GM19395 (cell line): ENCODE data around the gene GPR108.

ENCODE experiments used
- ATAC-seq: cut with Tn5 transposase; IDR thresholded peaks from one replicate; pipeline ENCODE4 v1.9.1; 2021; ENCODE audit warnings: mild to moderate bottlenecking, moderate library complexity; ENCODE audit not compliant: unreplicated experiment

Gene GPR108

DNA sequence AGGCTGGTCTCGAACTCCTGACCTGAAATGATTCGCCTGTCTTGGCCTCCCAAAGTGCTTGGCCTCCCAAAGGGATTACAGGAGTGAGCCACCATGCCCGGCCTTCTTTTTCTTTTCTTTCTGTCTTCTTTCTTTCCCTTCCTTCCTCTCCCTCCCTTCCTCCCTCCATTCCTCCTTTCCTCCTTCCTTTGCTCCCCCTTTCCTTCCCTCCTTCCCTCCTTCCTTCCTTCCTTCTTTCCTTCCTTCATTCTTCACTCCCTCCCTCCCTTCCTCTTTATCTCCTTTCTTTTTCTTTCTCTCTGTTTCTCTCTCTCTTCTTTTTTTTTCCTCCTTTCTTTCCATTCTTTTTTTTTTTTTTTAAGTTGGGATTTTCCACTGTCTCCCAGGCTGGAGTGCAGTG, 29.0 kb downstream of the GPR108 start:
- no peak for ATAC-seq

GRCh38 chr19:6707658-6708018, 29.7 kb downstream of the GPR108 start:
- ATAC-seq, result no peak

DNA sequence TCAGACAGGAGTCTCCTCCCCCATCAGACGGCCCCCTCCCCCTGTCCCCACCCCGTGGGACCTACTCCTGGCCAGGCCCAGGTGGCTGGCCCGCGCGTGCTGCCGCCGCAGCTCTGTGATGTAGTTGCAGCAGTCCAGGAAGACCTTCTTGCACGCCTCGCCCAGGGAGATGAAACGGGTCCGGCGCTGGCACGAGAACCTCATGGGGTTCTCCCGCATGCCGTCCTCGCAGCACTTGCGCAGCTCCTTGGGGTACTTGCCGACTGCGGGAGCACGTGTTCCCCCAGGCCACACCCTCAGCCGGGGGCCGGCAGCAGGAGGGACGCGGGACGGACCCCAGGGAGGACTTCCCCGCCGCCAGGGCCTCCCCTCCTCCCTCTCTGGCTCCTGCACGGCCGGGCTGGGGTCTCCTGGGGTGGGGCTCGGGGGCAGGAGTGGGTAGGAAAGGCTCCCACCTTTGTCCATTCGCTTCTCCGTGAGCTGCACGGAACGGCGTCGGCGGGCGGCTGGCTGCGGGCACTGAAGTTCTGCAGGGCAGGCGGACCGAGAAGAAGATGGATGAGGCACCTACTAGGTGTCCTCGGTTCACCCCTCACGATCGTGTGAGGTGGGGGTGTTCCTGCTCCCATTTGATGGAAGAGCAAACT, 30.2 kb downstream of the GPR108 start:
- ATAC-seq, result no peak

DNA sequence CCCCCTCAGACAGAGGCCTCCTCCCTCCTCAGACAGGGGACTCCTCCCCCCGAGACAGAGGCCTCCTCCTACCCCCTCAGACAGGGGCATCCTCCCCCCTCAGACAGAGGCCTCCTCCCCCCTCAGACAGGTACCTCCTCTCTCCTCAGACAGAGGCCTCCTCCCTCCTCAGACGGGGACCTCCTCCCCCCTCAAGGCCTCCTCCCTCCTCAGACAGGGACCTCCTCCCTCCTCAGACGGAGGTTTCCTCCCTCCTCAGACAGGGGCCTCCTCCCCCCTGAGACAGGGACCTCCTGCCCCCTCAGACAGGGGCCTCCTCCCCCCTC, 30.8 kb downstream of the GPR108 start:
- ATAC-seq, result no peak

- no peak for ATAC-seq
Measured at GRCh38 chr19:6705931-6706632, 31.3 kb downstream of the GPR108 start.

GRCh38 chr19:6700586-6701316, 36.6 kb downstream of the GPR108 start:
- ATAC-seq, result no peak

DNA sequence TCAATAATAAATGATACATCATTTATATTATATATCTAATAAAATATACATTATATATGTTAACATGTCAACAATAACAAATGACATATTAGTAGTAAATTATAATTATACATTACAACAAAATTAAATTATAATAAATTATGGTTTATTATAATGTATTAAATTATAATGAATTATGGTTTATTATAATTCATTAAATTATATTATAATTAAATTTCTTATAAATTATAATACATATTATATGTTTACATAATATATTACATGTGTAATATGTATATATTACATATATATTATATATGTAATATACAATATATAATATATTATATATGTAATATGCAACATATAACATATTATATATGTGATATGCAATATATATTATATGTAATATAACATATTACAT, 37.4 kb downstream of the GPR108 start:
- ATAC-seq, result no peak

DNA sequence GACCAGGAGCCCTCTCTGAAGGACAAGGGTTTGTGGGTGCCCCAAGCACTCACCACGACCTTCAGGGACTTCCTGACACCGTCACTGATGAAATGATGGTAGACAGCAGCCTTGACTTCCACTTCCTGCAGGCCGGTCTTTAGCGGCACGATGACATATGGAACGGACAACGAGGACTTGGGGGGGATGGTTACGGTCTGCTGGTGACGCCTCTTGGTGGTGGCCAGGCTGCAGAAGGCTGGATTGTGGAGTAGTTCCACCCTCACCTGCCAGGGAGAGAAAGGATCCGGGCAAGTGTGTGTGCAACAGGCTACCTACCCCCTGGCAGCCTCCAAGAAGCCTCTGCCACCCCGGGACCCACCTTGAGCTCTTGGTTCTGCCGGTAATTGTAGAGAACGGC, 40.1 kb downstream of the GPR108 start:
- no peak for ATAC-seq

DNA sequence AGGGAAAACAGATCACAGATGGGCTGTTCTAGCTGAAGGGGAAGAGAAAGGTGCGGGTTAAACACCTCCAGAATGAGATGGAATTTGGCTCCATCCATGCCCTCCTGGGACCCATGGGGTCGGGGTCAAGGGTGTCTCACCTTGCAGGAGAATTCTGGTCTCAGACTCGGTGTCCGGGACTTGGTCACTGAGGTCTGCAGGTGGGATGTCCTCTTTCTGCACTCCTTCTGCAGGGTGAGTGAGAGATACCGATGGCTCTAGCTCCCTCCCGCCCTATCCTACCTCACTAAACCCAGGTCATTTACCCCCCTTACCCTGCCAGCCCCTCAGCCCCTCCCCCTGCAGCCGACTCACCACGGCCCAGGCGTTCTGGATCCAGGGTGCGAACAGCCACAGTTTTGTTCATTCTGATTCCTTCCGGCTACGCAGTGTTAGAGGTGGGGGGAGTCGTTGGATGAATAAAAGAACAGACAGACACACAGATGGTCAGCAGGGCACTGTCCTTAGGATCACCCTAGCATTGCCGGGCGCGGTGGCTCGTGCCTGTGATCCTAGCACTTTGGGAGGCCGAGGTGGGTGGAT, 41.0 kb downstream of the GPR108 start:
- no peak for ATAC-seq

DNA sequence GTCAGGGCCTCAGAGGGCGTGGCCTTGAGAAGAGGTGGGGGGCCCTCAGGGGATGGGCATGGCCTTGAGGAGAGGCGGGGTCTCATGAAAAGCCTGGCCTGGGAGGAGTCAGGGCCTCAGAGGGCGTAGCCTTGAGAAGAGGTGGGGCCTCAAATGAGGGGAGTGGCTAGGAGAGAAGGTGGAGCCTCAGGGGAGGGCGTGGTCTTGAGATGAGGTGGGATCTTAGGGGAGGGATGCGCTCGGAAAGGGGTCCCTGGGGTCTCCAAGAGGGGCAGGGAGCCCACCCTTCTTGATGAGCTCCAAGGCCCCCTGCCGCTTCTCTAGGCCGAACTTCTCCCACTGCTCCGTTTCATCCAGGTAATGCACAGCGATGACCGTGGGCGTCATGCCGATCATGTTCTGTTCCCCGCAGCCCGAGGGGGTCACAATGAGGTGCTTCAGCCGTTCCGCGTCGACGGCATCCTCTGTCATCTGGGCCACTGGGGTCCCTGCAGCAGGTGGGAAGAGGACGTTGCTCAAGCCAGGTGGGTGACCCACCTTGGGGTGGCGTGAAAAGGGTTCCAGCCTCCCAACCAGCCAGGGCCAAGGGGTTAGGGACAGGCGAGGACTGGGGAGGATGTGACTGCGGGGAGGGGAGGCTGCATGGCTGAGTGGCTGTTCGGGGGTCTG, 43.1 kb downstream of the GPR108 start:
- ATAC-seq, result no peak

DNA sequence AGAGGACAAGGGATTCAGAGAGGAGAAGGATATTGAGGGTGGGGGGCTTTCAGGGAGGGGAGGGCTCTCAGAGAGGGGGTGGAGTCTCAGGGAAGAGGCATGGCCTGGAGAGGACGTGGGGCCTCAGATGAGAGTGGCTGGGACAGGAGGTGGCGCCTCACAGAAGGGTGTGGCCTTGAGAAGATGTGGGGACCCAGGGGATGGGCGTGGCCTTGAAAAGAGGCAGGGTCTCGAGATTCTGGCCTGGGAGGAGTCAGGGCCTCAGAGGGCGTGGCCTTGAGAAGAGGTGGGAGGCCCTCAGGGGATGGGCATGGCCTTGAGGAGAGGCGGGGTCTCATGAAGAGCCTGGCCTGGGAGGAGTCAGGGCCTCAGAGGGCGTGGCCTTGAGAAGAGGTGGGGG, 43.7 kb downstream of the GPR108 start:
- ATAC-seq, result no peak

DNA sequence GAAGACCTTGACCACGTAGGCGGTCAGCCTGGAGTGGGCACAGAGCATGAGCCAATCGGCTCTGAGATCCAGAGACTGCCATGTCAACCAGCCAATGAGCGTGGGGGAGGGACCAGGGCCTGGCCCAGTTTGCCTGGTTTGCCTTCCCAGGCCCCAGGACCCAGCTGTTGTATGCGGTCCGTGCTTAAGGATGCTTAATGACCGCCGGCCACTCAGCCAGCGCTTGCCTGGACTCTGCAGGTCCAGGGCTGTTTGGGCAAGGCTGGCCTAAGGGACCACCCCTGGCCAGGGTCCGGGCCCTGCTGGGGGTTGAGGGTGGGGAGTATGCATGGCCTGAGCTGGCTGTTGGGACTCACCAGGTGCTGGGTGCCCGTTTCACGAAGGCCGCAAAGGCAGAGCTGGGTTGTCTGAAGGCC, 44.3 kb downstream of the GPR108 start:
- no peak for ATAC-seq

DNA sequence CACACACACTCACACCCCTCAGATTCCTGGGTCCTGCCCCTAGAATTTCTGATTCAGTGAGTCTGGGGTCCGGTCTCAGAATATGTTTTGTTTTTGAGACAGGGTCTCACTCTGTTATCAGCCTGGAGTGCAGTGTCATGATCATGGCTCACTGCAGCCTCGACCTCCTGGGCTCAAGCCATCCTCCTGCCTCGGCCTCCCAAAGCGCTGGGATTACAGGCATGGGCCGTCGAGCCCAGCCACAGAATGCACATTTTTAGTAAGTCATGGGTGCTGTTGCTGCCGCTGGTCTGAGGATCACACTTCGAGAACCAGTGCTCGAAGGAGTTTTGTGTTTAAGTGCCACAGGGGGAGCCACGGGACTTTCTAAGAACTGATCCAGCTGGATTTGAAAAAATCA, 45.4 kb downstream of the GPR108 start:
- no peak for ATAC-seq

GRCh38 chr19:6691342-6691741, 46.0 kb downstream of the GPR108 start:
- ATAC-seq, result no peak

DNA sequence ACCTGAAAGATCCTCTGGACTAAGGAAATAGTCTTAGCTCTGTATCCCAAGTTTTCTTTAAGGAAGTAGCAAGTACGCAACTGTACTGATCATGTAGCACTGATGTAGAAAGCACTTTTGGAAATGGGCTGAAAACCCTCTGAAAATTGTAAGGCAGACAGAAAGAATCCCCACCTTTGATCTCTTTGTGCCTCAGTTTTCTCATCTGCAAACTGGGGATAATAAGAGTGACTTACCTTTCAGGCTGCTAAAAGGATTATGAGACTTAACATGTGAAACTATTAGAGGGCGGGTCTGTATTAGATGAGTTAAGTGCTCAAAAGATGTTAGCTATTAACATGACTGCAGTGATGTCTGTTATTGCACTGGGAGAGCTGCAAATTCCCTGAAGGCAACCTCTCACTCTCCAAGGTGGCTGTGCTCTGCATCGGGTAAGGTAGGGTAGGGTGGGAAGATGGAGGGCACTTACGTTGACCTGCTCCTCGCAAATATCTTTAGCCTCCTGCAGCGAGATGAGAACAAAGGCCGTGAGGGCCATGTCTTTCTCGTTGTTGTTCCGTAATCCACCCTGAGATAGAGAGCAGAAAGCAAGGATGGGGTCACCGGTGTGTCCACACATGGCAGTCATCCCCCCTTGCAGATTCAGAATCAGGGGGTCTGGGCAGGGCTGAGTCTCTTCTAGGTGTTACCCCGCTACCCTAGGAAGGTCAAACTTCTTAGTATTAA, 47.1 kb downstream of the GPR108 start:
- ATAC-seq, result no peak

GRCh38 chr19:6687114-6687513, 50.3 kb downstream of the GPR108 start:
- ATAC-seq, result no peak

- ATAC-seq, result no peak
Measured at GRCh38 chr19:6686628-6686975, 50.8 kb downstream of the GPR108 start.

GRCh38 chr19:6685962-6686627, 51.3 kb downstream of the GPR108 start:
- ATAC-seq, result no peak

DNA sequence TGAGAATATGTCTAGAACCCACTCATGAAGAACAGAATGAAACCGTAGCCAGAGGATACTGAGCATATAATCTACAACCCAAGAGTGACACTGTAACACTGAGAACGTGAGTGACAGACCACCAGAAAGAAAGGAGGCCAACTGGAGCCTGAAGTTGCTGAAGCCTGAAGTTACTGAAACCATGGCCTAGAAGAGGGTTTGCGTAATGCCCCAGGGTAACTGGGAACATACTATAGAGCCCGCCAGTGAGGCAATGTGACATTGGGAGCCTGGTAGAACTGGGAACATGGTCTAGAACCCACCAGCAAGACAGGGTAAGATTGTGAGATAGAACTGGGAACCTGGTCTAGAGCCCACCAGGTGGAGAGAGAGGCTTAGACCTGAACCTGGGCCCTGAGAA, 51.9 kb downstream of the GPR108 start:
- no peak for ATAC-seq

- no peak for ATAC-seq
Measured at GRCh38 chr19:6683971-6684370, 53.4 kb downstream of the GPR108 start.
